Keratinocyte (primary cell): ENCODE results near the gene DEPP1. TPM values are rescaled to one million over a fixed set of nuclear protein-coding genes. Genes with fewer than 3 reads are reported as not detected.

Experiments used
- DNase-seq: peaks from one replicate; pipeline ENCODE4 v3.0.0-alpha.2; 2011; ENCODE audit warnings: low read depth, missing footprints, low spot score
- FAIRE-seq: peaks from 2 replicates; lab custom pipeline; 2011; peaks lifted over from hg19 to GRCh38; lab: Jason Lieb, UNC
- H2AFZ ChIP-seq: 2 replicates; pipeline ENCODE4 v1.6.0; 2012; ENCODE audit warnings: low read length, control low read depth, inconsistent platforms; ENCODE audit not compliant: control insufficient read depth
- H3K27ac ChIP-seq: 2 replicates; pipeline ENCODE4 v1.5.1; 2011; ENCODE audit warnings: low read length; ENCODE audit not compliant: control insufficient read depth, insufficient read depth
- H3K27me3 ChIP-seq: 3 replicates; pipeline ENCODE4 v1.6.0; 2011; ENCODE audit warnings: low read length; ENCODE audit not compliant: control insufficient read depth, insufficient read depth; ENCODE audit errors: extremely low read depth
- H3K36me3 ChIP-seq, 2 experiments: 2 replicates in 1 of 2; 3 replicates in 1 of 2; pipeline ENCODE4 v1.5.1; 2011; ENCODE audit warnings: low read length in 2 of 2, mild to moderate bottlenecking in 1 of 2; ENCODE audit not compliant: control insufficient read depth in 2 of 2, insufficient read depth in 2 of 2; ENCODE audit errors: extremely low read depth in 1 of 2
- H3K4me1 ChIP-seq: 3 replicates; pipeline ENCODE4 v1.5.1; 2011; ENCODE audit warnings: low read length; ENCODE audit not compliant: control insufficient read depth, insufficient read depth; ENCODE audit errors: extremely low read depth
- H3K4me2 ChIP-seq: 3 replicates; pipeline ENCODE4 v1.6.0; 2011; ENCODE audit warnings: low read depth, low read length; ENCODE audit not compliant: control insufficient read depth, insufficient read depth; ENCODE audit errors: extremely low read depth
- H3K4me3 ChIP-seq, 3 experiments: fragments of 200-600 bp in 1 of 3; sonication (generic) in 1 of 3; 2 replicates in 2 of 3; 3 replicates in 1 of 3; pipeline ENCODE4 v1.5.1; 2011 to 2016; ENCODE audit warnings: low read length in 3 of 3, mild to moderate bottlenecking in 3 of 3, control low read depth in 2 of 3, inconsistent platforms in 1 of 3, low read depth in 1 of 3, mixed read lengths in 1 of 3, mixed run types in 1 of 3, moderate library complexity in 1 of 3; ENCODE audit not compliant: control insufficient read depth in 2 of 3, insufficient read depth in 2 of 3; ENCODE audit errors: extremely low read depth in 1 of 3
- H3K79me2 ChIP-seq: 2 replicates; pipeline ENCODE4 v1.6.0; 2012; ENCODE audit warnings: low read length; ENCODE audit not compliant: control insufficient read depth, insufficient read depth
- H3K9ac ChIP-seq: 3 replicates; pipeline ENCODE4 v1.6.0; 2011; ENCODE audit warnings: low read length; ENCODE audit not compliant: control insufficient read depth, insufficient read depth; ENCODE audit errors: extremely low read depth
- H3K9me1 ChIP-seq: 3 replicates; pipeline ENCODE4 v1.6.0; 2011; ENCODE audit warnings: low read length; ENCODE audit not compliant: control insufficient read depth, insufficient read depth; ENCODE audit errors: extremely low read depth
- H3K9me3 ChIP-seq: 2 replicates; pipeline ENCODE4 v1.5.1; 2012; ENCODE audit warnings: low read depth, low read length; ENCODE audit not compliant: control insufficient read depth
- H4K20me1 ChIP-seq: 3 replicates; pipeline ENCODE4 v1.6.0; 2011; ENCODE audit warnings: low read length; ENCODE audit not compliant: control insufficient read depth, insufficient read depth; ENCODE audit errors: extremely low read depth
- CTCF ChIP-seq, 3 experiments: IDR thresholded peaks in 1 of 3; conservative IDR thresholded peaks in 1 of 3; optimal IDR thresholded peaks in 1 of 3; 2 replicates in 2 of 3; 3 replicates in 1 of 3; pipeline versions ENCODE3 to v1.5.1; 2011; ENCODE audit warnings: low read length in 3 of 3, mild to moderate bottlenecking in 3 of 3, moderate library complexity in 2 of 3, control low read depth in 1 of 3, inconsistent platforms in 1 of 3; ENCODE audit not compliant: insufficient read depth in 2 of 3; ENCODE audit errors: extremely low read depth in 1 of 3
- EZH2 ChIP-seq: IDR thresholded peaks from one replicate; pipeline ENCODE4 v1.6.1; 2012; ENCODE audit warnings: inconsistent platforms, mild to moderate bottlenecking, low read length, moderate library complexity
- dilution Hi-C: fragments of 300-500 bp; cut with MboI; formaldehyde crosslinking; loops from one replicate; pipeline ENCODE4 v1.7.0; 2020; ENCODE audit warnings: low sequenced_read_pairs; ENCODE audit not compliant: extremely low pct_ligation_motif_present
- polyA plus RNA-seq, 5 experiments: library from polyadenylated mRNA; depleted of rRNA in 3 of 5; stranded (reverse) in 3 of 5; stranded (forward) in 1 of 5; unstranded in 1 of 5; fragments of >200 nt; gene quantifications; 1 replicate in 1 of 5; 2 replicates in 3 of 5; 3 replicates in 1 of 5; pipeline versions ENCODE4 v1.2.1 to v1.2.3, GENCODE V29; 2011 to 2012; ENCODE audit warnings: missing spikeins in 2 of 5, low read depth in 1 of 5, low replicate concordance in 1 of 5

Gene DEPP1
- polyA plus RNA-seq, 1 donor (not counting 4 experiments of a cell fraction or from before 2014, with no cell fraction given): 1.2 TPM

- H3K4me3 ChIP-seq: no peak overlapping the region
- H3K36me3 ChIP-seq: peaks cover 0 to 2% of the 10 kb centered on the region in 2 experiments
- no peak for FAIRE-seq
- no peaks in the 10 kb centered on the region for H3K9me3 ChIP-seq
- dilution Hi-C loops: no loop called here
- TF ChIP-seq CTCF (optimal IDR thresholded peaks at IDR 0.05 in 1 of 3, IDR thresholded peaks at IDR 0.05 in 1 of 3, conservative IDR thresholded peaks at IDR 0.05 in 1 of 3; ENCODE audit: extremely low read depth in 1 of 3, insufficient read depth in 2 of 3, low read length in 3 of 3): no peak
- TF ChIP-seq EZH2: no peak
- no peaks in the 10 kb centered on the region for H3K79me2 ChIP-seq
- DNase-seq: no peak
- H2AFZ ChIP-seq: no peak overlapping the region
- no peak overlapping the region for H3K9ac ChIP-seq
- H3K4me2 ChIP-seq: no peak overlapping the region
- no peak overlapping the region for H3K27ac ChIP-seq
- H3K27me3 ChIP-seq: no peaks in the 10 kb centered on the region
- H3K9me1 ChIP-seq: no peaks in the 10 kb centered on the region
- H4K20me1 ChIP-seq: no peaks in the 10 kb centered on the region
- peaks cover 12% of the 10 kb centered on the region for H3K4me1 ChIP-seq
Measured at GRCh38 chr10:44956226-44956625, 22.4 kb downstream of the DEPP1 start.

- Histone ChIP-seq H3K4me2 (no peak overlapping the region), H3K9ac (no peak overlapping the region), H3K4me3 (no peak overlapping the region), H3K27ac (no peak overlapping the region), H3K79me2 (no peaks in the 10 kb centered on the region), H3K9me1 (no peaks in the 10 kb centered on the region), H2AFZ (no peak overlapping the region), H3K9me3 (no peaks in the 10 kb centered on the region), H4K20me1 (no peaks in the 10 kb centered on the region), H3K27me3 (no peaks in the 10 kb centered on the region), H3K4me1 (peaks cover 12% of the 10 kb centered on the region), H3K36me3 (peaks cover 0 to 2% of the 10 kb centered on the region in 2 experiments)
- FAIRE-seq (no peak), DNase-seq (no peak)
- no peak for TF ChIP-seq CTCF (optimal IDR thresholded peaks at IDR 0.05 in 1 of 3, IDR thresholded peaks at IDR 0.05 in 1 of 3, conservative IDR thresholded peaks at IDR 0.05 in 1 of 3; ENCODE audit: extremely low read depth in 1 of 3, insufficient read depth in 2 of 3, low read length in 3 of 3)
- TF ChIP-seq EZH2: no peak
- dilution Hi-C loops: no loop called here
Measured at GRCh38 chr10:44955413-44956070, 23.1 kb downstream of the DEPP1 start.
